ENCODE data around the gene ARHGEF7.

ARHGEF7 gene

GRCh38 chr13:111112196-111112595 is 2.9 kb upstream of the ARHGEF7 start:
- DNase-seq, result no peak

GRCh38 chr13:111114362-111115060 is 599 bp upstream of the ARHGEF7 start:
- DNase-seq, result peak; percentile 21

- DNase-seq, result peak; percentile 72
These were observed 933 bp downstream of the ARHGEF7 start for GRCh38 chr13:111115965-111116521.

- DNase-seq, result peak; percentile 40
These were observed 1.7 kb downstream of the ARHGEF7 start for GRCh38 chr13:111116856-111117255.

- DNase-seq, result peak; percentile 15
These were observed 2.2 kb downstream of the ARHGEF7 start for GRCh38 chr13:111117289-111117688.

GRCh38 chr13:111117961-111118360 is 2.9 kb downstream of the ARHGEF7 start:
- no peak for DNase-seq

GRCh38 chr13:111118898-111119607 is 3.9 kb downstream of the ARHGEF7 start:
- no peak for DNase-seq

GRCh38 chr13:111119966-111120365 is 4.9 kb downstream of the ARHGEF7 start:
- no peak for DNase-seq

- no peak for DNase-seq
These were observed 5.3 kb downstream of the ARHGEF7 start for GRCh38 chr13:111120422-111120821.

GRCh38 chr13:111120913-111121312 is 5.8 kb downstream of the ARHGEF7 start:
- no peak for DNase-seq

GRCh38 chr13:111121506-111121905 is 6.4 kb downstream of the ARHGEF7 start:
- no peak for DNase-seq

GRCh38 chr13:111122056-111122455 is 6.9 kb downstream of the ARHGEF7 start:
- DNase-seq, result no peak

GRCh38 chr13:111122631-111123030 is 7.5 kb downstream of the ARHGEF7 start:
- no peak for DNase-seq

- DNase-seq, result no peak
These were observed 8.1 kb downstream of the ARHGEF7 start for GRCh38 chr13:111123221-111123620.

- no peak for DNase-seq
These were observed 8.5 kb downstream of the ARHGEF7 start for GRCh38 chr13:111123649-111124048.

GRCh38 chr13:111126509-111126908 is 11.4 kb downstream of the ARHGEF7 start:
- no peak for DNase-seq

- DNase-seq, result no peak
These were observed 14.5 kb downstream of the ARHGEF7 start for GRCh38 chr13:111129465-111130115.

- no peak for DNase-seq
These were observed 15.0 kb downstream of the ARHGEF7 start for GRCh38 chr13:111130116-111130508.

- DNase-seq, result no peak
These were observed 15.9 kb downstream of the ARHGEF7 start for GRCh38 chr13:111131048-111131447.

GRCh38 chr13:111131611-111132010 is 16.5 kb downstream of the ARHGEF7 start:
- no peak for DNase-seq

- DNase-seq, result no peak
These were observed 17.8 kb downstream of the ARHGEF7 start for GRCh38 chr13:111132948-111133347.

GRCh38 chr13:111139452-111139851 is 24.3 kb downstream of the ARHGEF7 start:
- no peak for DNase-seq

- no peak for DNase-seq
These were observed 24.9 kb downstream of the ARHGEF7 start for GRCh38 chr13:111139873-111140561.

Measured in fibroblast of skin of right quadriceps (primary cell).